ENCODE results near the gene MRPL53. TPM values are rescaled to one million over a fixed set of nuclear protein-coding genes. Genes with fewer than 3 reads are reported as not detected.

Gene MRPL53
- total and polyA plus RNA-seq, 2 of the 13 experiments (the other 11 are each of a cell fraction or from before 2014, with no cell fraction given), result 34.3 to 51.9 TPM

DNA sequence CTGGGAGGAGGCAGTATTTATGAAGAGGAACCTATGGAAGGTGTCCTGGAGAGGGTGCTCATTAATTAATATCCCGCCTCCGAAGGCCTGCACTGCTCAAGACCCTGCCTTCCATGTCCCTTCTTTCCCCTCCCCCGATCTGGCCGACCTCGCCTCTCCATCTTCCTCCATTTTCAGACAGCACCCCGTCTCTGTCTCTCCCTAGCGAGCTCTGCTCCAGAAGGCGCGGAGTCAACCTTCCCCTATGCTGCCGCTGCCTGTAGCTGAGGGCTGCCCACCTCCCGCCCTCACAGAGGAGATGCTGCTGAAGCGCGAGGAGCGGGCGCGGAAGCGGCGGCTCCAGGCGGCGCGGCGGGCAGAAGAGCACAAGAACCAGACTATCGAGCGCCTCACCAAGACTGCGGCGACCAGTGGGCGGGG lies 15.3 kb downstream of the MRPL53 start (continued):
- TF ChIP-seq ARHGAP35 (CRISPR knock-in tag; IDR thresholded peaks at IDR 0.05; ENCODE audit: borderline replicate concordance), result 0 out of 2 replicates have a peak, but pooled peaks have one; percentile 13
- TF ChIP-seq RFXAP (CRISPR knock-in tag; IDR thresholded peaks at IDR 0.05; ENCODE audit: borderline replicate concordance), result no peak
- TF ChIP-seq, protein P1, sequence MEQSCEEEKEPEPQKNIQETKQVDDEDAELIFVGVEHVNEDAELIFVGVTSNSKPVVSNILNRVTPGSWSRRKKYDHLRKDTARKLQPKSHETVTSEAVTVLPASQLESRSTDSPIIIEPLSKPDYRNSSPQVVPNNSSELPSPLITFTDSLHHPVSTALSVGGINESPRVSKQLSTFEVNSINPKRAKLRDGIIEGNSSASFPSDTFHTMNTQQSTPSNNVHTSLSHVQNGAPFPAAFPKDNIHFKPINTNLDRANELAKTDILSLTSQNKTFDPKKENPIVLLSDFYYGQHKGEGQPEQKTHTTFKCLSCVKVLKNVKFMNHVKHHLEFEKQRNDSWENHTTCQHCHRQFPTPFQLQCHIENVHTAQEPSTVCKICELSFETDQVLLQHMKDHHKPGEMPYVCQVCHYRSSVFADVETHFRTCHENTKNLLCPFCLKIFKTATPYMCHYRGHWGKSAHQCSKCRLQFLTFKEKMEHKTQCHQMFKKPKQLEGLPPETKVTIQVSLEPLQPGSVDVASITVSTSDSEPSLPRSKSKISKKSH (CRISPR knock-in tag; IDR thresholded peaks at IDR 0.05; ENCODE audit: borderline replicate concordance), result 0 out of 2 replicates have a peak, but pooled peaks have one; percentile 0
- no peak for TF ChIP-seq GATAD1 (CRISPR knock-in tag; IDR thresholded peaks at IDR 0.05)
- TF ChIP-seq, protein P2, sequence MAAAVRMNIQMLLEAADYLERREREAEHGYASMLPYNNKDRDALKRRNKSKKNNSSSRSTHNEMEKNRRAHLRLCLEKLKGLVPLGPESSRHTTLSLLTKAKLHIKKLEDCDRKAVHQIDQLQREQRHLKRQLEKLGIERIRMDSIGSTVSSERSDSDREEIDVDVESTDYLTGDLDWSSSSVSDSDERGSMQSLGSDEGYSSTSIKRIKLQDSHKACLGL (CRISPR knock-in tag; IDR thresholded peaks at IDR 0.05), result peak; percentile 11; the same call in 1 of the 2 replicates
- TF ChIP-seq ZNF605 (CRISPR knock-in tag; IDR thresholded peaks at IDR 0.05), result no peak
- TF ChIP-seq, protein P3, sequence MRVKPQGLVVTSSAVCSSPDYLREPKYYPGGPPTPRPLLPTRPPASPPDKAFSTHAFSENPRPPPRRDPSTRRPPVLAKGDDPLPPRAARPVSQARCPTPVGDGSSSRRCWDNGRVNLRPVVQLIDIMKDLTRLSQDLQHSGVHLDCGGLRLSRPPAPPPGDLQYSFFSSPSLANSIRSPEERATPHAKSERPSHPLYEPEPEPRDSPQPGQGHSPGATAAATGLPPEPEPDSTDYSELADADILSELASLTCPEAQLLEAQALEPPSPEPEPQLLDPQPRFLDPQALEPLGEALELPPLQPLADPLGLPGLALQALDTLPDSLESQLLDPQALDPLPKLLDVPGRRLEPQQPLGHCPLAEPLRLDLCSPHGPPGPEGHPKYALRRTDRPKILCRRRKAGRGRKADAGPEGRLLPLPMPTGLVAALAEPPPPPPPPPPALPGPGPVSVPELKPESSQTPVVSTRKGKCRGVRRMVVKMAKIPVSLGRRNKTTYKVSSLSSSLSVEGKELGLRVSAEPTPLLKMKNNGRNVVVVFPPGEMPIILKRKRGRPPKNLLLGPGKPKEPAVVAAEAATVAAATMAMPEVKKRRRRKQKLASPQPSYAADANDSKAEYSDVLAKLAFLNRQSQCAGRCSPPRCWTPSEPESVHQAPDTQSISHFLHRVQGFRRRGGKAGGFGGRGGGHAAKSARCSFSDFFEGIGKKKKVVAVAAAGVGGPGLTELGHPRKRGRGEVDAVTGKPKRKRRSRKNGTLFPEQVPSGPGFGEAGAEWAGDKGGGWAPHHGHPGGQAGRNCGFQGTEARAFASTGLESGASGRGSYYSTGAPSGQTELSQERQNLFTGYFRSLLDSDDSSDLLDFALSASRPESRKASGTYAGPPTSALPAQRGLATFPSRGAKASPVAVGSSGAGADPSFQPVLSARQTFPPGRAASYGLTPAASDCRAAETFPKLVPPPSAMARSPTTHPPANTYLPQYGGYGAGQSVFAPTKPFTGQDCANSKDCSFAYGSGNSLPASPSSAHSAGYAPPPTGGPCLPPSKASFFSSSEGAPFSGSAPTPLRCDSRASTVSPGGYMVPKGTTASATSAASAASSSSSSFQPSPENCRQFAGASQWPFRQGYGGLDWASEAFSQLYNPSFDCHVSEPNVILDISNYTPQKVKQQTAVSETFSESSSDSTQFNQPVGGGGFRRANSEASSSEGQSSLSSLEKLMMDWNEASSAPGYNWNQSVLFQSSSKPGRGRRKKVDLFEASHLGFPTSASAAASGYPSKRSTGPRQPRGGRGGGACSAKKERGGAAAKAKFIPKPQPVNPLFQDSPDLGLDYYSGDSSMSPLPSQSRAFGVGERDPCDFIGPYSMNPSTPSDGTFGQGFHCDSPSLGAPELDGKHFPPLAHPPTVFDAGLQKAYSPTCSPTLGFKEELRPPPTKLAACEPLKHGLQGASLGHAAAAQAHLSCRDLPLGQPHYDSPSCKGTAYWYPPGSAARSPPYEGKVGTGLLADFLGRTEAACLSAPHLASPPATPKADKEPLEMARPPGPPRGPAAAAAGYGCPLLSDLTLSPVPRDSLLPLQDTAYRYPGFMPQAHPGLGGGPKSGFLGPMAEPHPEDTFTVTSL (CRISPR knock-in tag; IDR thresholded peaks at IDR 0.05; ENCODE audit: borderline replicate concordance), result peak; percentile 8; the same call in 1 of the 2 replicates
- no peak; the same call in 1 of the 2 replicates for TF ChIP-seq ZNF761 (CRISPR knock-in tag; conservative IDR thresholded peaks at IDR 0.05)
- peak; percentile 9; the same call in 1 of the 2 replicates for TF ChIP-seq ZNF274 (CRISPR knock-in tag; IDR thresholded peaks at IDR 0.05)
- TF ChIP-seq ZNF138 (CRISPR knock-in tag; IDR thresholded peaks at IDR 0.05; ENCODE audit: low read depth), result no peak
- no peak for TF ChIP-seq MZF1 (CRISPR knock-in tag; IDR thresholded peaks at IDR 0.05; ENCODE audit: borderline replicate concordance)
- 0 out of 2 replicates have a peak, but pooled peaks have one; percentile 12 for TF ChIP-seq ZNF670 (CRISPR knock-in tag; IDR thresholded peaks at IDR 0.05; ENCODE audit: borderline replicate concordance)
- 0 out of 2 replicates have a peak, but pooled peaks have one; percentile 31 for TF ChIP-seq ZFP82 (CRISPR knock-in tag; IDR thresholded peaks at IDR 0.05; ENCODE audit: borderline replicate concordance)
- TF ChIP-seq ZNF350 (CRISPR knock-in tag; IDR thresholded peaks at IDR 0.05; ENCODE audit: borderline replicate concordance, low read depth), result no peak
- TF ChIP-seq SAP130 (CRISPR knock-in tag; IDR thresholded peaks at IDR 0.05; ENCODE audit: low read depth), result no peak
- 0 out of 2 replicates have a peak, but pooled peaks have one; percentile 18 for TF ChIP-seq ZNF547 (CRISPR knock-in tag; IDR thresholded peaks at IDR 0.05)
- peak; percentile 60; the same call in 1 of the 2 replicates for TF ChIP-seq MAZ (IDR thresholded peaks at IDR 0.05; ENCODE audit: borderline replicate concordance, low read depth, low read length)
- 0 out of 2 replicates have a peak, but pooled peaks have one; percentile 34 for TF ChIP-seq MAZ (CRISPR knock-in tag; IDR thresholded peaks at IDR 0.05; ENCODE audit: low read depth)
- TF ChIP-seq, protein P4, sequence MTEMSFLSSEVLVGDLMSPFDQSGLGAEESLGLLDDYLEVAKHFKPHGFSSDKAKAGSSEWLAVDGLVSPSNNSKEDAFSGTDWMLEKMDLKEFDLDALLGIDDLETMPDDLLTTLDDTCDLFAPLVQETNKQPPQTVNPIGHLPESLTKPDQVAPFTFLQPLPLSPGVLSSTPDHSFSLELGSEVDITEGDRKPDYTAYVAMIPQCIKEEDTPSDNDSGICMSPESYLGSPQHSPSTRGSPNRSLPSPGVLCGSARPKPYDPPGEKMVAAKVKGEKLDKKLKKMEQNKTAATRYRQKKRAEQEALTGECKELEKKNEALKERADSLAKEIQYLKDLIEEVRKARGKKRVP (CRISPR knock-in tag; IDR thresholded peaks at IDR 0.05), result no peak

Data from HepG2 (cell line).